ENCODE measurements around the gene SGPL1.
"Not testable (repeated sequence)": the region's sequence is repeated elsewhere in the genome, so short reads cannot be mapped to it uniquely, and the experiment has no call there.

SGPL1 gene

DNA sequence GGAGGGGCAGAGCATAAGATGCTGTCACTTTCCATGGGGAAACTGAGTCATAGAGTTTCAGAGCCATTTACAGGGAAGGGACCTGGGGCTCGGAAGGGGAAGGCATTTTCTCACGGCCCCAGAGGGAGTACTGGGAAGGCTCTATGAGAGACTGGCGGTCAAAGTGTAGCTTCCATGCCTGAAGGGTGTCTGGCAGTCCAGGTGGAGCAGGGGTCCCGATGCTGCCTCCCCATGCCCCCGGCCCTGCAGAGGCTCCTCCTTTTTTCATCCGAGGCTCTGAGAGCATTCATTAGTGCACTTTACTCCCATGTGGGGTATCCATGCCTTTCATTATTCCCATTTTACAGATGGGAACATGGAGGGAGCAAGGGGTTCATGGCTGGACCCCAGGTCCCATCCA, 100.5 kb downstream of the SGPL1 start:
- TF ChIP-seq, protein P1, sequence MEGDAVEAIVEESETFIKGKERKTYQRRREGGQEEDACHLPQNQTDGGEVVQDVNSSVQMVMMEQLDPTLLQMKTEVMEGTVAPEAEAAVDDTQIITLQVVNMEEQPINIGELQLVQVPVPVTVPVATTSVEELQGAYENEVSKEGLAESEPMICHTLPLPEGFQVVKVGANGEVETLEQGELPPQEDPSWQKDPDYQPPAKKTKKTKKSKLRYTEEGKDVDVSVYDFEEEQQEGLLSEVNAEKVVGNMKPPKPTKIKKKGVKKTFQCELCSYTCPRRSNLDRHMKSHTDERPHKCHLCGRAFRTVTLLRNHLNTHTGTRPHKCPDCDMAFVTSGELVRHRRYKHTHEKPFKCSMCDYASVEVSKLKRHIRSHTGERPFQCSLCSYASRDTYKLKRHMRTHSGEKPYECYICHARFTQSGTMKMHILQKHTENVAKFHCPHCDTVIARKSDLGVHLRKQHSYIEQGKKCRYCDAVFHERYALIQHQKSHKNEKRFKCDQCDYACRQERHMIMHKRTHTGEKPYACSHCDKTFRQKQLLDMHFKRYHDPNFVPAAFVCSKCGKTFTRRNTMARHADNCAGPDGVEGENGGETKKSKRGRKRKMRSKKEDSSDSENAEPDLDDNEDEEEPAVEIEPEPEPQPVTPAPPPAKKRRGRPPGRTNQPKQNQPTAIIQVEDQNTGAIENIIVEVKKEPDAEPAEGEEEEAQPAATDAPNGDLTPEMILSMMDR (conservative IDR thresholded peaks at IDR 0.05): no peak
- H3K27ac ChIP-seq: no peak overlapping the region

DNA sequence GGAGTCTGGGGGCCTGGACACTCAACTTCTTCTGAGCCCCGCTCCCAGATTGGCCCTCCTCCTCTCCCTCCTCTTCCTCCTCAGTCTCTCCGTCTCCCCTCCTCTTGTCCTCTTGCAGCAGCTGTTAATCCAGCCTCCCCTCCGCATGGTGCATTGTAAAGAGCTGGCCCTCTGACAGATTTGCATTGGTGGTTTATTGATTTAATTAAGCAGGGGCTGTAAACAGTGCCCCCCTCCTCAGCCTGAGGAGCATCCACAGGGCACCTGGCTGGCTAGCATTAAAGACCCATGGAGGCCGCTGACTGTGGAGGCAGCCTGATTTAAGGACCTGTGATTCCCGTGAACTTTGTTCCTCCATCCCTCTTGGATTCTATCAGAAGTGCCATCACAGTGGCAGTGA, 101.5 kb downstream of the SGPL1 start:
- no peak overlapping the region for H3K27ac ChIP-seq
- TF ChIP-seq, protein P1 (conservative IDR thresholded peaks at IDR 0.05): no peak

DNA sequence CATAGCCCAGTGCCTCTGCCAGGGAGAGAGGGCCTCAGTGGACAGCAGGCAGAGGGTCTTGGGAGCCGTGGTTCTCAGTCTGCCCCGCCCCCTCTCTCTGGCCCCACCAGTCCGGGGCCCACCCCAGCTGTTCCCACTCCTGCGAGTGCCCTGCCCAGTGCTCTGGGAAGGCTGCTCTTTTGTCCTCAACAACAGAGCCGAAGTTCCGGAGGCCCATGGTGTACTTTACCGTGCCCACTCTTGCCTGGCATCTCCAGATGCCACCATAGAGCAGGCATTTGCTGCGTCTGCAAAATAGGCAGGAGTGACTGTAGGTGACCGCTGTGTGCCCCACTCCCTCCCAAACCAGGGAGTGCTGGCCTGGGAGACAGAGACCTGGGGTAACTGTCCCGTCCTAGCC, 101.9 kb downstream of the SGPL1 start:
- H3K27ac ChIP-seq: no peak overlapping the region
- TF ChIP-seq, protein P1 (conservative IDR thresholded peaks at IDR 0.05): no peak

DNA sequence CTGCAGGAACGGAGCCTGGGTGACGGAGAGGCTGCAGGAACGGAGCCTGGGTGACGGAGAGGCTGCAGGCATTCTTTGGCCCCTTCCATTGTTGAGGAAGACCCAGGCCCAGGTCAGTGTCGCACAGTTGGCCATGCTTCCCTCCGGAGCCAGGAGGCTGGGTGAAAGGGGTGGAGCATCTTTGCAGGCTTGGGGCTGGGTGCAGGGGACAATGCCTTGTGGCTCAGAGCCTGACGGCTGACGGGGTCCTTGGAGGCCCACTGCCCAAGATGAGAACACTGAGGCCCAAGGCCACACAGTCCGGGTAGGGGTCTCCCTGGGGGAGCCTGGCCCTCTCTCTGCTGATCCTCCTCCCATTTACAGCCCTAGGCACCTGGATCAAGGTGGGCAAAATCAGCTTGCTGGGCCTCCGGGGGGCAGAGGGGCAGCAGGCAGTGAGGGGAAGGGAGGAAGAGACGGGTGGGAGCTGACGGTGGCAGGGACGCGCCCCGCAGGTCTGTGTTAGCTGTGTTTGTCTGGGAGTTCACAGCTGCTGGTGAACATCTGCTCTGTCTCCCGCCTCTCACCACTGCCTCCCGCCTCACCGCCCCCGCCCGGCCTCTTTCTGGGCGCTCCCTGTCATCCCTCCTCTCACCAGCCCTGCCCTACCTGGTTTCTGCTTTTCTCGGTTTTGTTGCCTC, 103.2 kb downstream of the SGPL1 start:
- TF ChIP-seq, protein P1 (conservative IDR thresholded peaks at IDR 0.05): no peak
- no peak overlapping the region for H3K27ac ChIP-seq

DNA sequence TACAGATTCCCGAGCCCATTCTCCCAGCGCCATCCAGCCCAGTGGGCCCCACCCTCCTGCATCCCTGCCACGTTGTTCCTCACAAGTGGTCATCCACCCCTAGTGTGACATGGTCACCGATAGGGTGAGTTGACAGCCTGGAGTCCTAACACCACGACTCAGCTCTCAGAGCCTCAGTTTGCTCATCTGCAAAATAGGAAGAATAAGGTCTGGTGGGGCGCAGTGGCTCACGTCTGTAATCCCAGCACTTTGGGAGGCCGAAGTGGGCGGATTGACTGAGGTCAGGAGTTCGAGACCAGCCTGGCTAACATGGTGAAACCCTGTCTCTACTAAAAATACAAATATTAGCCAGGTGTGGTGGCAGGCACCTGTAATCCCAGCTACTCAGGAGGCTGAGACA, 104.2 kb downstream of the SGPL1 start:
- H3K27ac ChIP-seq: not testable (repeated sequence)

DNA sequence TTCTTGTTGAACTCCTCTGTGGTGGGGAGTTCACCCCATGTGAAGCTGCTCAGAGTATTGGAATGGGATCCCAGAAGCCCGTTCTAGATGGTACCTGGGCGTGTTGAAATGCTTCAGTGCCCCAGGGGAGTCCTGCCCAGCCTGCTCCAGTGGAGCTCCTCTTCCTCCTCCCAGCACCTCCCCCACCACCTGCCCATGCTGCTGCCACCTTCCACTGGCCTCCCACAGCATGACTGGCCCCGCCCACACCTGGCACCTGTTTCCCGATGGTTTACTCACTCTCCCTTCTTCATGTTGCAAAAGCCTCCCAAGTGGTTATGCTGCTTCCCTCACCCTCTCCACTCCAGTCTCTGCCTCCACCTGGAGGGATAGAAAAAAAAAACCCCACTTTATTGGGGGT, 104.8 kb downstream of the SGPL1 start:
- H3K27ac ChIP-seq: no peak overlapping the region
- TF ChIP-seq, protein P1 (conservative IDR thresholded peaks at IDR 0.05): no peak

DNA sequence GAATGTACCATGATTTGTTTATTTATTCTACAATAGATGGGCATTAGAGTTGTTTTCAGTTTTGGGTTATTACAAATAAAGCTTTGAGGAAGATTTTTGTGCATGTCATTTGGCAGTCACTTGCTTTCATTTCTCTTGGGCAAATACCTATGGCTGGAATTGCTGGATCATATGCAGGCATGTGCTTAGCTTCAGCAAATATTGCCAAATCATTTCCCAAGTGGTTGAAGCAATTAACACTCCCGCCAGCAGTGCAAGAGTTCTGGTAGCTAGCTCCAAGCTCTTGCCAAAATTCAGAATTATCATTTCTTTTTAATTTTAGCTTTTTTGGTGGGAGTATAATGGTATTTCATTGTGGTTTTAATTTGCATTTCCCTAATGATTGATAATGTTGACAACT, 105.5 kb downstream of the SGPL1 start:
- H3K27ac ChIP-seq: no peak overlapping the region
- TF ChIP-seq, protein P1 (conservative IDR thresholded peaks at IDR 0.05): no peak

DNA sequence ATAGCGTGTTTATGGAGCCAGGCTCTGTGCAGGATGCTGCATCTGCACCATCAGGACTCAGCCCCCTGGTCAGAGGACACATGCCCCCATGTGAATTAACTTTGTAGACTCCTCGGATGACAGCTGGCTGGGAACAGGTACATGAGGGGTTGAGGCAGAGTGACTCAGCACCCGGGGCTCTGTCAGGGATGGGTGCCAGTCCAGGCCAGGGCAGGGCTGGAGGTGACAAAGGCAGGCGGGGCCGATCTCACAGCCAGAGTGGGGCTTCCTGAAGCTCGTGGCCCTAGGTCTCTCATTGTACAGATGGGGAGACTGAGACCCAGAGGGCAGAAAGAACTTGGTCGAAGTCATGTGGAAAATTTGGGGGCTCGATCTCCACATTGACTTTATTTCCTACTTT, 107.9 kb downstream of the SGPL1 start:
- TF ChIP-seq, protein P1 (conservative IDR thresholded peaks at IDR 0.05): no peak
- H3K27ac ChIP-seq: no peak overlapping the region
